Body of pancreas (tissue), 4 donors: ENCODE data around the gene PIK3CB.

ENCODE experiments used
- POLR2A ChIP-seq, 3 donors: fragments of 450-650 bp; IDR thresholded peaks; one replicate each; pipeline ENCODE4 v1.6.1; 2016; ENCODE audit warnings: antibody characterized with exemption in 3 of 3, mild to moderate bottlenecking in 2 of 3
- TF ChIP-seq, protein P1 (sequence below), 7 experiments: fragments of 450-650 bp in 4 of 7; fragments of 200-600 bp in 3 of 7; sonication (generic) in 3 of 7; IDR thresholded peaks; one replicate each; pipeline ENCODE4 v1.5.1; 2016 to 2019; ENCODE audit warnings: antibody characterized with exemption in 7 of 7

- TF ChIP-seq, protein P1, sequence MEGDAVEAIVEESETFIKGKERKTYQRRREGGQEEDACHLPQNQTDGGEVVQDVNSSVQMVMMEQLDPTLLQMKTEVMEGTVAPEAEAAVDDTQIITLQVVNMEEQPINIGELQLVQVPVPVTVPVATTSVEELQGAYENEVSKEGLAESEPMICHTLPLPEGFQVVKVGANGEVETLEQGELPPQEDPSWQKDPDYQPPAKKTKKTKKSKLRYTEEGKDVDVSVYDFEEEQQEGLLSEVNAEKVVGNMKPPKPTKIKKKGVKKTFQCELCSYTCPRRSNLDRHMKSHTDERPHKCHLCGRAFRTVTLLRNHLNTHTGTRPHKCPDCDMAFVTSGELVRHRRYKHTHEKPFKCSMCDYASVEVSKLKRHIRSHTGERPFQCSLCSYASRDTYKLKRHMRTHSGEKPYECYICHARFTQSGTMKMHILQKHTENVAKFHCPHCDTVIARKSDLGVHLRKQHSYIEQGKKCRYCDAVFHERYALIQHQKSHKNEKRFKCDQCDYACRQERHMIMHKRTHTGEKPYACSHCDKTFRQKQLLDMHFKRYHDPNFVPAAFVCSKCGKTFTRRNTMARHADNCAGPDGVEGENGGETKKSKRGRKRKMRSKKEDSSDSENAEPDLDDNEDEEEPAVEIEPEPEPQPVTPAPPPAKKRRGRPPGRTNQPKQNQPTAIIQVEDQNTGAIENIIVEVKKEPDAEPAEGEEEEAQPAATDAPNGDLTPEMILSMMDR (IDR thresholded peaks at IDR 0.05), result no peak
- TF ChIP-seq POLR2A (IDR thresholded peaks at IDR 0.05), result no peak
These were observed 32.9 kb downstream of the PIK3CB start for GRCh38 chr3:138801792-138802191.
